C4-2B (cell line): Measurements from ENCODE around the gene SLC1A2.

Experiments used
- CTCF ChIP-seq: fragments of 450-650 bp; conservative IDR thresholded peaks from 2 replicates; pipeline ENCODE4 v1.5.1; 2017; ENCODE audit warnings: mild to moderate bottlenecking
- ZFX ChIP-seq: fragments of 450-650 bp; IDR thresholded peaks from 2 replicates; pipeline ENCODE4 v1.6.1; 2017

- TF ChIP-seq CTCF, result no peak
- TF ChIP-seq ZFX, result no peak
Measured at GRCh38 chr11:35383953-35384352, 35.4 kb downstream of the SLC1A2 start.
